Caco-2 (cell line): ENCODE results near the gene RHBDL3. TPM values are rescaled to one million over a fixed set of nuclear protein-coding genes. Genes with fewer than 3 reads are reported as not detected.
A peak's percentile ranks its signal among the peaks of the same experiment; 100 is the strongest.

Experiments
- BruUV-seq: library from RNA; stranded (reverse); fragments of 400-500 nt; replicated peaks from 2 replicates; lab custom pipeline; 2021; lab: Mats Ljungman, UMichigan
- CTCF ChIA-PET: fragments of 300-600 bp; sonication (Branson Sonifier 250); formaldehyde crosslinking; loops from one replicate; lab custom pipeline; 2022; ENCODE audit warnings: antibody characterized with exemption; lab: Charles Lee
- POLR2A ChIA-PET: fragments of 300-600 bp; sonication (Branson Sonifier 250); formaldehyde crosslinking; loops from one replicate; lab custom pipeline; 2022; ENCODE audit warnings: antibody characterized with exemption; lab: Charles Lee
- DNase-seq, 2 experiments: peaks; one replicate each; pipeline versions ENCODE4 v3.0.0 to v3.0.0-alpha.2; 2020 to 2022
- H3K27me3 ChIP-seq: replicated peaks from 2 replicates; pipeline ENCODE4 v1.6.0; 2011; ENCODE audit warnings: low read length; ENCODE audit not compliant: control insufficient read depth, insufficient read depth
- H3K36me3 ChIP-seq: 2 replicates; pipeline ENCODE4 v1.5.1; 2011; ENCODE audit warnings: low read length; ENCODE audit not compliant: control insufficient read depth, insufficient read depth
- H3K4me1 ChIP-seq: fragments of 250-450 bp; sonication (Bioruptor Pico); 2 replicates; pipeline ENCODE4 v1.5.1; 2020; ENCODE audit warnings: mild to moderate bottlenecking
- H3K4me3 ChIP-seq: 2 replicates; pipeline ENCODE4 v1.5.1; 2011; ENCODE audit warnings: low read depth, mild to moderate bottlenecking, control low read depth, low read length
- H3K9me3 ChIP-seq: fragments of 250-450 bp; sonication (Bioruptor Pico); 2 replicates; pipeline ENCODE4 v1.5.1; 2020; ENCODE audit warnings: mild to moderate bottlenecking, moderate library complexity
- H3K27ac Mint-ChIP-seq: one replicate; pipeline ENCODE4 v1.8.0; 2022; ENCODE audit warnings: mixed read lengths; ENCODE audit not compliant: unreplicated experiment
- H3K27me3 Mint-ChIP-seq: one replicate; pipeline ENCODE4 v1.8.0; 2022; ENCODE audit warnings: mixed read lengths; ENCODE audit not compliant: insufficient read depth, unreplicated experiment
- H3K36me3 Mint-ChIP-seq: one replicate; pipeline ENCODE4 v1.8.0; 2022; ENCODE audit warnings: mild to moderate bottlenecking, mixed read lengths; ENCODE audit not compliant: insufficient read depth, unreplicated experiment
- H3K4me1 Mint-ChIP-seq: one replicate; pipeline ENCODE4 v1.8.0; 2022; ENCODE audit warnings: low read depth, mixed read lengths; ENCODE audit not compliant: unreplicated experiment
- H3K4me3 Mint-ChIP-seq: one replicate; pipeline ENCODE4 v1.8.0; 2022; ENCODE audit warnings: mild to moderate bottlenecking, moderate library complexity, mixed read lengths; ENCODE audit not compliant: unreplicated experiment
- H3K9me3 Mint-ChIP-seq: one replicate; pipeline ENCODE4 v1.8.0; 2022; ENCODE audit warnings: mixed read lengths; ENCODE audit not compliant: unreplicated experiment
- intact Hi-C: fragments of 100-400 bp; cut with micrococcal nuclease; formaldehyde crosslinking; loops from one replicate; pipeline ENCODE4 v1.10.0; 2022; ENCODE audit not compliant: unreplicated experiment
- total RNA-seq: library from RNA; stranded (reverse); gene quantifications from 2 replicates; pipeline ENCODE4 v1.2.3, GENCODE V29; 2022
- TF ChIP-seq, protein P1 (sequence below), 2 experiments: fragments of 200-600 bp in 1 of 2; IDR thresholded peaks; 1 replicate in 1 of 2; 2 replicates in 1 of 2; pipeline versions ENCODE4 v1.5.1 to v1.8.0; 2011 to 2022; ENCODE audit warnings: antibody characterized with exemption in 1 of 2, control low read depth in 1 of 2, inconsistent platforms in 1 of 2, low read depth in 1 of 2, low read length in 1 of 2, mild to moderate bottlenecking in 1 of 2, moderate library complexity in 1 of 2; ENCODE audit not compliant: insufficient read depth in 1 of 2, severe bottlenecking in 1 of 2, unreplicated experiment in 1 of 2

Gene RHBDL3
- total RNA-seq, 1 experiment from 2014 or later: not detected

DNA sequence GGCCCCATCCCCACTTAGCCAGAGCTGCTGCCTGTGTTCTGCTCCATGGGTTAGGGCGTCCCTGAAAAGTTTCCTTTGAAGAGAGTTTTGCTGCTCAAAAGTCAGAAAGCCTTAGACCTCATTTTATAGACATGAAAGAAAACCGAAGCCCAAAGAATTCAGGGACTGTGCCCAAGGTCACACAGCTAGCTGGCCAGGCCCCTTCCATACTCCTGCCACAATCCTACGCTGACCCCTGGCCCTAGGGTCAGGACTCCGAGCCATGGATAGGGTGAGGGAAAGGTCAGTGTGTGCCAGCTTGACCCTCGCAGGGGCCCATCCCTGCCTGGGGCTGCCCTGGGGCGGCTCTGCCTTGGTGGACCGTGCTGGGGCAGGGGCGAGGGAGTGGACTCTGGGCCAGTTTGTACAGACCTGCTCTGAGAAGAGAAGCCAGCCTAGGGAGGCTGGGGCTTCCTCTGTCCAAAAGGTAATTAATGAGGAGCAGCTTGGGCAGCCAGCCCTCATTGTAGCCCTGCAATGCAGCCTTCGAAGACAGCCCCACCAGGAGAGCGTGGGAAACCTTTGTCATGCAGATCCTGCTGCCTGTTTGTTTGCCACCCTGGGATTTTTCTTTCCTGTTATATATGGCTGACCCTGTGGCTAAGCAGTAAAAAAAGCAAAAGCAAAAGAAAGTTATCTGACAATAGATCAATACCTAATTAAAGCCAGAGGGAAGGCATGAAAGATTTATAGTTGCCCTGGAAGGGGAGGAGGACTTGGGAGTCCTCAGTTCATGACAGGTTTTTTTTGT is 37.4 kb downstream of the RHBDL3 start:
- Histone ChIP-seq H3K4me3 (no peak overlapping the region), H3K4me1 (peaks cover 14% of the 10 kb centered on the region; the same call in 1 of the 2 replicates), H3K9me3 (no peaks in the 10 kb centered on the region), H3K27me3 (no peaks in the 10 kb centered on the region), H3K36me3 (no peaks in the 10 kb centered on the region)
- peak in 1 of 2 experiments; percentile 56 for DNase-seq
- TF ChIP-seq, protein P1, sequence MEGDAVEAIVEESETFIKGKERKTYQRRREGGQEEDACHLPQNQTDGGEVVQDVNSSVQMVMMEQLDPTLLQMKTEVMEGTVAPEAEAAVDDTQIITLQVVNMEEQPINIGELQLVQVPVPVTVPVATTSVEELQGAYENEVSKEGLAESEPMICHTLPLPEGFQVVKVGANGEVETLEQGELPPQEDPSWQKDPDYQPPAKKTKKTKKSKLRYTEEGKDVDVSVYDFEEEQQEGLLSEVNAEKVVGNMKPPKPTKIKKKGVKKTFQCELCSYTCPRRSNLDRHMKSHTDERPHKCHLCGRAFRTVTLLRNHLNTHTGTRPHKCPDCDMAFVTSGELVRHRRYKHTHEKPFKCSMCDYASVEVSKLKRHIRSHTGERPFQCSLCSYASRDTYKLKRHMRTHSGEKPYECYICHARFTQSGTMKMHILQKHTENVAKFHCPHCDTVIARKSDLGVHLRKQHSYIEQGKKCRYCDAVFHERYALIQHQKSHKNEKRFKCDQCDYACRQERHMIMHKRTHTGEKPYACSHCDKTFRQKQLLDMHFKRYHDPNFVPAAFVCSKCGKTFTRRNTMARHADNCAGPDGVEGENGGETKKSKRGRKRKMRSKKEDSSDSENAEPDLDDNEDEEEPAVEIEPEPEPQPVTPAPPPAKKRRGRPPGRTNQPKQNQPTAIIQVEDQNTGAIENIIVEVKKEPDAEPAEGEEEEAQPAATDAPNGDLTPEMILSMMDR (IDR thresholded peaks at IDR 0.05; ENCODE audit: insufficient read depth in 1 of 2, low read depth in 1 of 2, low read length in 1 of 2, severe bottlenecking in 1 of 2, unreplicated experiment in 1 of 2): no peak
- Mint-ChIP-seq H3K4me1 (peaks cover 6% of the 10 kb centered on the region), H3K27me3 (no peaks in the 10 kb centered on the region), H3K9me3 (no peaks in the 10 kb centered on the region), H3K36me3 (no peaks in the 10 kb centered on the region), H3K27ac (no peak overlapping the region), H3K4me3 (no peak overlapping the region)
- BruUV-seq: no TSS peak
- CTCF ChIA-PET: interaction anchor here (0.6 kb wide), 1 partner anchor 15 kb away, joined by 3 read pairs; no protein-coding TSS in a partner anchor
- POLR2A ChIA-PET: no interaction called here
- intact Hi-C loops: no loop called here

DNA sequence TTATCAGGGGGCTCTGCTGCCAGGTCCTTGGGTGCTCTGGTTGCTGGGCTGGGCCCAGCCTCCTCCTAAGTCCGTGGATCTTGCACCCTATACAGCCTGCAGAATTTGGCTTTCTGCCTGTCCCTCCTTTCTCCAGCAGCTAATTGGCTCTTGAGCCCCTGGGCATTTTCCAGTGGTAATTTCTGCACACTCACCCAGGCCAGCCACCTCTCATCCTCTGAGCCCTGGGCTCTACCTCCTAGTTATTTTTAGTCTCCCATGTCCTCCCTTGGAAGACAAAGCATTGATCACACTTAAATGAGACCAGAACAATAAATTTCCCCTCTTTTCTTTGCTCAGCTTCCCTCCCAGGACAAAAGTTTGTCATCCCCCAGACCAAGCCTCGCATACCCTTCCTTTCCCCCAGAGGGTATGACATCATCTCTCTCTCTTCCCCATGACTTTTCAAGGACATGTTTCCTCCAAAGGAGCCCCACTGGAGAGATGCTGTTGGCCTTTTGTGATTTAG is 38.2 kb downstream of the RHBDL3 start:
- H3K27ac Mint-ChIP-seq: no peak overlapping the region
- H3K36me3 ChIP-seq: no peaks in the 10 kb centered on the region
- peaks cover 14% of the 10 kb centered on the region; the same call in 1 of the 2 replicates for H3K4me1 ChIP-seq
- intact Hi-C loops: no loop called here
- no peaks in the 10 kb centered on the region for H3K9me3 ChIP-seq
- TF ChIP-seq, protein P1 (IDR thresholded peaks at IDR 0.05; ENCODE audit: insufficient read depth in 1 of 2, low read depth in 1 of 2, low read length in 1 of 2, severe bottlenecking in 1 of 2, unreplicated experiment in 1 of 2): no peak
- H3K4me3 ChIP-seq: no peak overlapping the region
- ChIA-PET POLR2A (no interaction called here), CTCF (interaction anchor here (0.6 kb wide), 1 partner anchor 14 kb away, joined by 3 read pairs; no protein-coding TSS in a partner anchor)
- DNase-seq: no peak
- BruUV-seq: no TSS peak
- no peaks in the 10 kb centered on the region for H3K36me3 Mint-ChIP-seq
- H3K9me3 Mint-ChIP-seq: no peaks in the 10 kb centered on the region
- H3K27me3 Mint-ChIP-seq: no peaks in the 10 kb centered on the region
- no peak overlapping the region for H3K4me3 Mint-ChIP-seq
- H3K4me1 Mint-ChIP-seq: peaks cover 6% of the 10 kb centered on the region
- no peaks in the 10 kb centered on the region for H3K27me3 ChIP-seq

DNA sequence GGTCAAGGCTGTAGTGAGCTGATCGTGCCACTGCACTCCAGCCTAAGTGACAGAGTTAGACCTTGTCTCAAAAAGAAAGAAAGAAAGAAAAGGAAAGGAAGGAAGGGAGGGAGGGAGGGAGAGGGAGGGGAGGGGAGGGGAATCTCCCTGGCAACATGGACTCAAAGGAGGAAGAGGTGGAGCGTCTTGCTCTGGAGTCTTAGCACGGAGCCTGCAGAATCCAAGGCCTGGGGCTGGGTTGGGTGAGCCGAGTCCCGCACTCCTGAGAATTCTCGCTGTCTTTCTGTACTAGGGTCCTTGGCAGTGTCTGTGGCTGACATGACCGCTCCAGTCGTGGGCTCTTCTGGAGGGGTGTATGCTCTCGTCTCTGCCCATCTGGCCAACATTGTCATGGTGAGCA is 39.4 kb downstream of the RHBDL3 start:
- no peak overlapping the region for H3K27ac Mint-ChIP-seq
- DNase-seq: no peak
- POLR2A ChIA-PET: no interaction called here

More for the DNA sequence above, 39.4 kb downstream of the RHBDL3 start:
- Histone ChIP-seq H3K4me1 (peaks cover 14% of the 10 kb centered on the region; the same call in 1 of the 2 replicates), H3K36me3 (no peaks in the 10 kb centered on the region), H3K27me3 (no peaks in the 10 kb centered on the region), H3K4me3 (no peak overlapping the region), H3K9me3 (no peaks in the 10 kb centered on the region)
- peaks cover 6% of the 10 kb centered on the region for H3K4me1 Mint-ChIP-seq
- H3K27me3 Mint-ChIP-seq: no peaks in the 10 kb centered on the region
- TF ChIP-seq, protein P1 (IDR thresholded peaks at IDR 0.05; ENCODE audit: insufficient read depth in 1 of 2, low read depth in 1 of 2, low read length in 1 of 2, severe bottlenecking in 1 of 2, unreplicated experiment in 1 of 2): no peak
- no peaks in the 10 kb centered on the region for H3K9me3 Mint-ChIP-seq
- no TSS peak for BruUV-seq
- intact Hi-C loops: no loop called here
- CTCF ChIA-PET: interaction anchor here (0.6 kb wide), 1 partner anchor 73 kb away, joined by 4 read pairs; no protein-coding TSS in a partner anchor
- H3K4me3 Mint-ChIP-seq: no peak overlapping the region
- H3K36me3 Mint-ChIP-seq: no peaks in the 10 kb centered on the region
